HG03097 (cell line): ENCODE data around the gene HCFC1.

ENCODE experiments used
- ATAC-seq: cut with Tn5 transposase; IDR thresholded peaks from one replicate; pipeline ENCODE4 v1.9.1; 2021; ENCODE audit not compliant: unreplicated experiment, low FRiP score

HCFC1 gene

GRCh38 chrX:153944800-153945150 lies 26.8 kb downstream of the HCFC1 start:
- no peak for ATAC-seq

GRCh38 chrX:153944140-153944799 lies 27.3 kb downstream of the HCFC1 start, which contains the start of gene RENBP:
TSS of gene RENBP (minus strand) at chrX:153944643. CDS start at chrX:153944610, 33 bp downstream.
- no peak for ATAC-seq

- ATAC-seq = no peak
These were observed 30.0 kb downstream of the HCFC1 start for GRCh38 chrX:153941336-153942252.

GRCh38 chrX:153939573-153939972 lies 32.0 kb downstream of the HCFC1 start:
- ATAC-seq = no peak

- no peak for ATAC-seq
These were observed 33.3 kb downstream of the HCFC1 start for GRCh38 chrX:153938226-153938786.

- no peak for ATAC-seq
These were observed 34.6 kb downstream of the HCFC1 start for GRCh38 chrX:153937056-153937455.

- ATAC-seq = peak; percentile 6
These were observed 36.2 kb downstream of the HCFC1 start for GRCh38 chrX:153935326-153935851.

- ATAC-seq = peak; percentile 70
These were observed 36.8 kb downstream of the HCFC1 start, which contains the start of gene NAA10 for GRCh38 chrX:153934762-153935325. TSS of gene NAA10 (minus strand) at chrX:153935037. CDS start at chrX:153934904, 133 bp downstream.

GRCh38 chrX:153934148-153934761 lies 37.4 kb downstream of the HCFC1 start:
- peak; percentile 9 for ATAC-seq

- no peak for ATAC-seq
These were observed 37.9 kb downstream of the HCFC1 start for GRCh38 chrX:153933748-153934147.

- no peak for ATAC-seq
These were observed 39.2 kb downstream of the HCFC1 start for GRCh38 chrX:153932220-153932915.

- no peak for ATAC-seq
These were observed 39.9 kb downstream of the HCFC1 start for GRCh38 chrX:153931748-153932147.

- ATAC-seq = no peak
These were observed 40.5 kb downstream of the HCFC1 start for GRCh38 chrX:153931151-153931550.

- ATAC-seq = no peak
These were observed 41.4 kb downstream of the HCFC1 start for GRCh38 chrX:153930011-153930910.

GRCh38 chrX:153929576-153929975 lies 42.0 kb downstream of the HCFC1 start:
- ATAC-seq = no peak

- no peak for ATAC-seq
These were observed 42.8 kb downstream of the HCFC1 start for GRCh38 chrX:153928846-153929245.

- peak; percentile 77 for ATAC-seq
These were observed 43.5 kb downstream of the HCFC1 start for GRCh38 chrX:153927922-153928760.

- no peak for ATAC-seq
These were observed 44.0 kb downstream of the HCFC1 start for GRCh38 chrX:153927672-153927921.
